Uterus (tissue), 4 donors: Measurements from ENCODE around the gene SLC22A23. TPM values are rescaled to one million over a fixed set of nuclear protein-coding genes. Genes with fewer than 3 reads are reported as not detected.

Experiments
- DNase-seq, 2 donors: peaks; one replicate each; pipeline ENCODE4 v3.0.0-alpha.2; 2019 to 2020
- H3K27ac ChIP-seq, 2 donors: fragments of 200-600 bp; sonication (generic); 1 replicate in 1 of 2; 2 replicates in 1 of 2; pipeline ENCODE4 v1.5.1; 2016 to 2018
- H3K27me3 ChIP-seq, 2 donors: fragments of 200-600 bp; sonication (generic); one replicate each; pipeline ENCODE4 v1.5.1; 2018 to 2019; ENCODE audit warnings: control low read depth in 1 of 2
- H3K36me3 ChIP-seq, 2 donors: fragments of 200-600 bp; sonication (generic); one replicate each; pipeline ENCODE4 v1.5.1; 2019; ENCODE audit warnings: control low read depth in 1 of 2
- H3K4me1 ChIP-seq, 2 donors: fragments of 200-600 bp; sonication (generic); one replicate each; pipeline ENCODE4 v1.5.1; 2018 to 2019; ENCODE audit warnings: control low read depth in 1 of 2
- H3K4me3 ChIP-seq, 2 donors: fragments of 200-600 bp; sonication (generic); 1 replicate in 1 of 2; 2 replicates in 1 of 2; pipeline ENCODE4 v1.5.1; 2018 to 2019; ENCODE audit warnings: mild to moderate bottlenecking in 1 of 2
- H3K9me3 ChIP-seq, 2 donors: fragments of 200-600 bp; sonication (generic); one replicate each; pipeline ENCODE4 v1.5.1; 2019; ENCODE audit warnings: control low read depth in 1 of 2
- POLR2A ChIP-seq, 2 donors: fragments of 450-650 bp; IDR thresholded peaks; one replicate each; pipeline ENCODE4 v1.6.1; 2016; ENCODE audit warnings: antibody characterized with exemption in 2 of 2, mild to moderate bottlenecking in 1 of 2, moderate library complexity in 1 of 2
- intact Hi-C: fragments of 100-400 bp; cut with DNase I; formaldehyde crosslinking; loops from one replicate; pipeline ENCODE4 v1.15.1; 2023; ENCODE audit warnings: low total_unique reads
- total RNA-seq, 4 donors: library from RNA; depleted of rRNA in 3 of 4; stranded (reverse); fragments of >200 nt in 3 of 4; gene quantifications; one replicate each; pipeline versions ENCODE4 v1.1.0 to v1.2.4, GENCODE V29; 2014 to 2023
- TF ChIP-seq, protein P1 (sequence below), 4 experiments: fragments of 200-600 bp in 2 of 4; fragments of 450-650 bp in 2 of 4; sonication (generic) in 2 of 4; IDR thresholded peaks; one replicate each; pipeline ENCODE4 v1.5.1; 2016 to 2019; ENCODE audit warnings: antibody characterized with exemption in 4 of 4, mild to moderate bottlenecking in 2 of 4, moderate library complexity in 1 of 4
- donor health status: DM: yes; HTN: yes; CAD: no.

The SLC22A23 gene
- total RNA-seq, 4 donors from 2014 or later, result 5.4 to 27.6 (median 9.7) TPM

GRCh38 chr6:3340358-3340802 lies 116.5 kb downstream of the SLC22A23 start:
- Histone ChIP-seq H3K27ac (no peak overlapping the region), H3K4me1 (no peaks in the 10 kb centered on the region), H3K4me3 (no peak overlapping the region), H3K9me3 (no peaks in the 10 kb centered on the region), H3K27me3 (no peaks in the 10 kb centered on the region), H3K36me3 (no peaks in the 10 kb centered on the region)
- no peak for DNase-seq
- TF ChIP-seq POLR2A (IDR thresholded peaks at IDR 0.05), result no peak
- TF ChIP-seq, protein P1, sequence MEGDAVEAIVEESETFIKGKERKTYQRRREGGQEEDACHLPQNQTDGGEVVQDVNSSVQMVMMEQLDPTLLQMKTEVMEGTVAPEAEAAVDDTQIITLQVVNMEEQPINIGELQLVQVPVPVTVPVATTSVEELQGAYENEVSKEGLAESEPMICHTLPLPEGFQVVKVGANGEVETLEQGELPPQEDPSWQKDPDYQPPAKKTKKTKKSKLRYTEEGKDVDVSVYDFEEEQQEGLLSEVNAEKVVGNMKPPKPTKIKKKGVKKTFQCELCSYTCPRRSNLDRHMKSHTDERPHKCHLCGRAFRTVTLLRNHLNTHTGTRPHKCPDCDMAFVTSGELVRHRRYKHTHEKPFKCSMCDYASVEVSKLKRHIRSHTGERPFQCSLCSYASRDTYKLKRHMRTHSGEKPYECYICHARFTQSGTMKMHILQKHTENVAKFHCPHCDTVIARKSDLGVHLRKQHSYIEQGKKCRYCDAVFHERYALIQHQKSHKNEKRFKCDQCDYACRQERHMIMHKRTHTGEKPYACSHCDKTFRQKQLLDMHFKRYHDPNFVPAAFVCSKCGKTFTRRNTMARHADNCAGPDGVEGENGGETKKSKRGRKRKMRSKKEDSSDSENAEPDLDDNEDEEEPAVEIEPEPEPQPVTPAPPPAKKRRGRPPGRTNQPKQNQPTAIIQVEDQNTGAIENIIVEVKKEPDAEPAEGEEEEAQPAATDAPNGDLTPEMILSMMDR (IDR thresholded peaks at IDR 0.05), result no peak
- intact Hi-C loops, result no loop called here

DNA sequence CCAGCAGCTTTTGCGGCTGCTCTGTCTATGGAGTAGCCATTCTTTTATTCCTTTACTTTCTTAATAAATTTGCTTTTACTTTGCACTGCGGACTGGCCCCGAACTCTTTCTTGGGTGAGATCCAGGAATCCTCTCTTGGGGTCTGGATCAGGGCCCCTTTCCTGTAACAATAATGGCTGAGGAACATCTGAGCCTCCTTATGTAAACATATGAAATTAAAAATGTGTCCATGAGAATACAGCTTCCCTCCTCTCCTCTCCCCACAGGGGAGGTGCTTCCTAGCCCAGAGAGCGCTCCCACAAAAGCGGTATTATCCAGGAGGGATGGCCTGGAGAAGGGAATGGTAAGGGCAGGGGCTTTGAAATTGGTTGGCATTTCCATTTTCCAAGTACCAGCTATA lies 117.0 kb downstream of the SLC22A23 start:
- H3K9me3 ChIP-seq, result no peaks in the 10 kb centered on the region
- H3K4me3 ChIP-seq, result no peak overlapping the region
- H3K27ac ChIP-seq, result no peak overlapping the region
- intact Hi-C loops, result no loop called here
- H3K4me1 ChIP-seq, result no peaks in the 10 kb centered on the region
- H3K36me3 ChIP-seq, result no peaks in the 10 kb centered on the region
- DNase-seq, result no peak
- H3K27me3 ChIP-seq, result no peaks in the 10 kb centered on the region
- TF ChIP-seq, protein P1 (IDR thresholded peaks at IDR 0.05), result no peak
- TF ChIP-seq POLR2A (IDR thresholded peaks at IDR 0.05), result no peak

DNA sequence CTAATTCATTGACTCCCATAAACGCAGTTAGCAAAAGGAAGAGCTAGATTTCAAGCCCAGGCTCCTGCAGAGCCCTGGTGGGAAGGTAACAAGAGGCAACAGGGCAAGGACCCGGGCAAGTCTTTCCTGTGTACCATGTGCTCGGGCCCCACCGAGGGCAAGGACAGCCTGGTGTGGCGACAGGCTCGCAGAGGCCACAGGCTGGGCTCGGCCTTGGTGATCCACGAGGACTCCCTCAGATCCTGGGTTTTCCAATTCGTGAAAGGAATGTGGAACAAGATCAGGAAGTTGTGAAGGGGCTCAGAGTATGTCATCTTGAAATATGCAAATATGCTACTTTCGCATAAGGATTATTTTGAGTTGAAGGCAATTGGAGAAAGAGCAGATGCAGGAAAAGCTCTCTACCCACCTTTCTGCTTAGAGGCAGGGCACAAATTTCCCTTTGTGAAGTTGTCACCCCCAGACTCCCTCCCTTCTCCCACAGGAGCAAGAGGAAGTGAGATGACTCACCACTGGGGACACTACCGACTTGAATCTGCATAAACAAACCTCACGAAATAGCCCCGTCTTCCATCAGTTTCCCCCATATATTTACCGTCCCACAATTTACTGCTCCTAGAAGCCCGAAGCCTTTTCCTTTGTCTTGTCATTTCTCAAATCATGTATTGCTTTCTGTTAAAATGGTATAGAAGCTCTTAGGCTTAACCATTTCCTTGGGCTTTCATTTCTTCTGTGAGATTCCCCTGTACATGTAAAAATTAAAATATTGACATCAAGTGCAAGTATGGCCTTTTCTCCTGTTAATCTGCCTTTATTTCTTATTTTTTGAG lies 119.1 kb downstream of the SLC22A23 start:
- Histone ChIP-seq H3K9me3 (no peaks in the 10 kb centered on the region), H3K27me3 (no peaks in the 10 kb centered on the region), H3K27ac (no peak overlapping the region), H3K4me3 (no peak overlapping the region), H3K36me3 (no peaks in the 10 kb centered on the region), H3K4me1 (no peaks in the 10 kb centered on the region)
- DNase-seq, result no peak
- intact Hi-C loops, result no loop called here
- TF ChIP-seq POLR2A (IDR thresholded peaks at IDR 0.05), result no peak
- TF ChIP-seq, protein P1 (IDR thresholded peaks at IDR 0.05), result no peak

- Histone ChIP-seq H3K27me3 (no peaks in the 10 kb centered on the region), H3K4me3 (no peak overlapping the region), H3K4me1 (no peaks in the 10 kb centered on the region), H3K27ac (no peak overlapping the region), H3K36me3 (no peaks in the 10 kb centered on the region), H3K9me3 (no peaks in the 10 kb centered on the region)
- no peak for DNase-seq
- TF ChIP-seq, protein P1 (IDR thresholded peaks at IDR 0.05), result no peak
- no peak for TF ChIP-seq POLR2A (IDR thresholded peaks at IDR 0.05)
- intact Hi-C loops, result no loop called here
Measured at GRCh38 chr6:3336859-3337515, 119.9 kb downstream of the SLC22A23 start.
